Measurements from ENCODE around the gene LRRC45.
"Not testable (repeated sequence)": the region's sequence is repeated elsewhere in the genome, so short reads cannot be mapped to it uniquely, and the experiment has no call there.

LRRC45 gene

GRCh38 chr17:81980707-81981343 is 42.3 kb upstream of the LRRC45 start:
- ChIA-PET CTCF (interaction anchor here (0.6 to 3.3 kb wide), 4 partner anchors 21 to 64 kb away, joined by 3 to 16 read pairs (median 5); no protein-coding TSS in a partner anchor), POLR2A (interaction anchor here (0.7 to 1.0 kb wide), 2 partner anchors 11 to 49 kb away, joined by 3 read pairs; no protein-coding TSS in a partner anchor)
- H3K36me3 ChIP-seq (ENCODE audit: control insufficient read depth in 2 of 2, insufficient read depth in 1 of 2, low read length in 2 of 2): peaks cover 9 to 42% of the 10 kb centered on the region in 2 experiments; a peak in 2 of 3 replicates
- H3K4me1 ChIP-seq (ENCODE audit: control insufficient read depth, insufficient read depth, low read length): peaks cover 5% of the 10 kb centered on the region
- H3K4me3 ChIP-seq (ENCODE audit: low read depth, low read length): no peak overlapping the region
- TF ChIP-seq ZIC2 (tag by site-specific recombination; IDR thresholded peaks at IDR 0.05): peak; percentile 51
- TF ChIP-seq, protein P1, sequence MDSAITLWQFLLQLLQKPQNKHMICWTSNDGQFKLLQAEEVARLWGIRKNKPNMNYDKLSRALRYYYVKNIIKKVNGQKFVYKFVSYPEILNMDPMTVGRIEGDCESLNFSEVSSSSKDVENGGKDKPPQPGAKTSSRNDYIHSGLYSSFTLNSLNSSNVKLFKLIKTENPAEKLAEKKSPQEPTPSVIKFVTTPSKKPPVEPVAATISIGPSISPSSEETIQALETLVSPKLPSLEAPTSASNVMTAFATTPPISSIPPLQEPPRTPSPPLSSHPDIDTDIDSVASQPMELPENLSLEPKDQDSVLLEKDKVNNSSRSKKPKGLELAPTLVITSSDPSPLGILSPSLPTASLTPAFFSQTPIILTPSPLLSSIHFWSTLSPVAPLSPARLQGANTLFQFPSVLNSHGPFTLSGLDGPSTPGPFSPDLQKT (IDR thresholded peaks at IDR 0.05; ENCODE audit: borderline replicate concordance, low read depth, low read length): no peak
- no peaks in the 10 kb centered on the region for H3K9me3 ChIP-seq (ENCODE audit: control insufficient read depth, insufficient read depth, low read depth, low read length)
- 0 out of 2 replicates have a peak overlapping the region, but pooled peaks have one; percentile 53 for H3K27ac ChIP-seq (ENCODE audit: extremely low read depth, low read depth, low read length)

GRCh38 chr17:81981511-81981910 is 41.6 kb upstream of the LRRC45 start:
- H3K27ac ChIP-seq (ENCODE audit: extremely low read depth, low read depth, low read length): not testable (repeated sequence)

DNA sequence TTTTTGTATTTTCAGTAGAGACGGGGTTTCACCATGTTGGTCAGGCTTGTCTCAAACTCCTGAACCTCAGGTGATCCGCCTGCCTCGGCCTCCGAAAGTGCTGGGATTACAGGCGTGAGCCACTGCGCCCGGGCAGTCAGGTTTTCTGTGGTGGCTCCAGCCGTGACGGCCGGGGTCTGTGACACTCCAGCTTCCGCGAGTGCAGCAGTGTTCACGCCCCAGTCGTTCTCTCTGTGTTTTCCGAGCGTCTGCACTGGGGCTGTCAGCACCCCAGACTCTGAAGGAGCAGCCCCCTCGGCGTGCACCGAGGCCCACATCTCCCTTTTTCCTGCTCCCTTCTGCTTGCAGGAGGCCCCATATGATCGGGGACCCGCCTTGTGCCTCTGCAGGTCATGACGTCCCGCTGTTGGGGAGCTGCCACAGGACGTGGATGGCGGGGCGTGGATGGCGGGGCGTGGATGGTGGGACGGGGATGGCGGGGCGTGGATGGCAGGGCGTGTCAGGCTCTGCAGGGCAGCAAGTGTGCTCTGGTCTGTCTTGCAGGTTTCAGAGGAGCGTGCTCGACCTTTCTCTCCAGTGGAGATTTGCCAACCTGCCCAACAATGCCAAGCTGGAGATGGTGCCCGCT is 40.0 kb upstream of the LRRC45 start:
- ChIA-PET POLR2A (interaction anchor here (0.7 kb wide), 1 partner anchor 40 kb away, joined by 3 read pairs; the partner anchor contains the start of genes CENPX and LRRC45), CTCF (interaction anchor here (0.6 to 1.6 kb wide), 3 partner anchors 20 to 37 kb away, joined by 3 to 6 read pairs (median 4); no protein-coding TSS in a partner anchor)
- no peak overlapping the region for H3K27ac ChIP-seq (ENCODE audit: extremely low read depth, low read depth, low read length)
- peaks cover 9 to 54% of the 10 kb centered on the region in 2 experiments; a peak in 2 of 3 replicates for H3K36me3 ChIP-seq (ENCODE audit: control insufficient read depth in 2 of 2, insufficient read depth in 1 of 2, low read length in 2 of 2)
- H3K4me3 ChIP-seq (ENCODE audit: low read depth, low read length): no peak overlapping the region
- peaks cover 5% of the 10 kb centered on the region for H3K4me1 ChIP-seq (ENCODE audit: control insufficient read depth, insufficient read depth, low read length)
- TF ChIP-seq WT1 (tag by site-specific recombination; IDR thresholded peaks at IDR 0.05) (no peak), SP2 (tag by site-specific recombination; IDR thresholded peaks at IDR 0.05) (no peak), SETDB1 (IDR thresholded peaks at IDR 0.05; ENCODE audit: insufficient read length, low read length) (no peak)
- no peaks in the 10 kb centered on the region for H3K9me3 ChIP-seq (ENCODE audit: control insufficient read depth, insufficient read depth, low read depth, low read length)

More at GRCh38 chr17:81981511-81981910, 41.6 kb upstream of the LRRC45 start:
- H3K36me3 ChIP-seq (ENCODE audit: control insufficient read depth in 2 of 2, insufficient read depth in 1 of 2, low read length in 2 of 2): peaks cover 9 to 48% of the 10 kb centered on the region in 2 experiments; a peak in 2 of 3 replicates
- CTCF ChIA-PET: interaction anchor here (0.6 to 3.3 kb wide), 3 partner anchors 22 to 63 kb away, joined by 3 to 16 read pairs (median 7); no protein-coding TSS in a partner anchor
- H3K9me3 ChIP-seq (ENCODE audit: control insufficient read depth, insufficient read depth, low read depth, low read length); POLR2A ChIA-PET; H3K4me1 ChIP-seq (ENCODE audit: control insufficient read depth, insufficient read depth, low read length); H3K4me3 ChIP-seq (ENCODE audit: low read depth, low read length): not testable (repeated sequence)

DNA sequence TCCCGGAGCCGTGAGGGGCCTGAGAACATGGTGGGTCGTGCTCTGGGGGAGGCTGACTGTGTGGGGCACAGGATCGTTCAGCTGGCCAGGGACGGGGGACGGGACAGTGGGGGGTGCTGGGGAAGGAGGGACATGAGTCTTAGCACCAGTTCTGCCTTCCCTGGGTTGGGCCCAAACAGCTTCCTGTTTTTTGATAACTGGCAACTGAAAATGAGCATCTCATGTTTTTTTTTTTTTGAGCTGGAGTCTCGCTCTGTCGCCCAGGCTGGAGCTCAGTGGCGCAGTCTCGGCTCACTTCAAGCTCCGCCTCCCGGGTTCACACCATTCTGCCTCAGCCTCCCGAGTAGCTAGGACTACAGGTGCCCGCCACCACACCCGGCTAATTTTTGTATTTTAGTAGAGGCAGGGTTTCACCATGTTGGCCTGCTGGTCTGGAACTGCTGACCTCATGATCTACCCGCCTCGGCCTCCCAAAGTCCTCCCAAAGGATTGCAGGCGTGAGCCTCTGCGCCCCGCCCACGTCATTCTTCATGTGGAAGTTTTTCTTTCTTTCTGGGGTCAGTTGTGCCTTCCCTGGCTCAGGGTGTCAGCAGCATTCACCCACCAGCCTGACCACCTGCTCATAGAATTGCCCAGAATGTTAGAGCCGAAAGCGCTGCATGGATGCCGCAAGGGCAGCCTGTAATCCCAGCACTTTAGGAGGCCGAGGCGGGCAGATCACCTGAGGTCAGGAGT is 39.3 kb upstream of the LRRC45 start:
- CTCF ChIA-PET: interaction anchor here (0.6 to 1.6 kb wide), 3 partner anchors 20 to 24 kb away, joined by 3 to 6 read pairs (median 3); no protein-coding TSS in a partner anchor
- Histone ChIP-seq H3K4me3 (ENCODE audit: low read depth, low read length) (no peak overlapping the region), H3K4me1 (ENCODE audit: control insufficient read depth, insufficient read depth, low read length) (peaks cover 5% of the 10 kb centered on the region), H3K27ac (ENCODE audit: extremely low read depth, low read depth, low read length) (no peak overlapping the region), H3K36me3 (ENCODE audit: control insufficient read depth in 2 of 2, insufficient read depth in 1 of 2, low read length in 2 of 2) (peaks cover 9 to 54% of the 10 kb centered on the region in 2 experiments; a peak in 2 of 3 replicates), H3K9me3 (ENCODE audit: control insufficient read depth, insufficient read depth, low read depth, low read length) (no peaks in the 10 kb centered on the region)
- TF ChIP-seq ZEB2 (tag by site-specific recombination; IDR thresholded peaks at IDR 0.05) (no peak), ZNF214 (tag by site-specific recombination; IDR thresholded peaks at IDR 0.05; ENCODE audit: borderline replicate concordance) (no peak), SP3 (tag by site-specific recombination; IDR thresholded peaks at IDR 0.05) (no peak), ZNF274 (IDR thresholded peaks at IDR 0.05; ENCODE audit: low read length) (no peak), ZNF274 (tag by site-specific recombination; IDR thresholded peaks at IDR 0.05; ENCODE audit: borderline replicate concordance) (no peak), ZFP41 (tag by site-specific recombination; IDR thresholded peaks at IDR 0.05; ENCODE audit: borderline replicate concordance) (no peak)
- POLR2A ChIA-PET: interaction anchor here (0.6 to 1.2 kb wide), 4 partner anchors 13 to 39 kb away, joined by 3 to 8 read pairs (median 4); partner anchors contain the start of genes CENPX, LRRC45 and NOTUM

All from HEK293 (cell line).